OCI-LY1 (cell line): ENCODE results near the gene CCDC110.

Experiments
- CTCF ChIP-seq: fragments of 200-600 bp; sonication (generic), shearing (Covaris generic); IDR thresholded peaks from 2 replicates; pipeline ENCODE4 v1.5.1; 2017; ENCODE audit warnings: mild to moderate bottlenecking, antibody characterized with exemption, low read length, moderate library complexity, mixed read lengths
- EZH2 ChIP-seq: fragments of 200-600 bp; sonication (generic), shearing (Covaris generic); IDR thresholded peaks from 2 replicates; pipeline ENCODE4 v1.8.0; 2017; ENCODE audit warnings: borderline replicate concordance, mixed run types, mild to moderate bottlenecking, antibody characterized with exemption, low read length, moderate library complexity, mixed read lengths

GRCh38 chr4:185500576-185500975 is 29.0 kb upstream of the CCDC110 start:
- TF ChIP-seq CTCF (no peak), EZH2 (no peak)
